Stomach (tissue), 9 donors: ENCODE measurements around the gene PIEZO2. TPM values are rescaled to one million over a fixed set of nuclear protein-coding genes. Genes with fewer than 3 reads are reported as not detected.

Source experiments
- DNase-seq, 2 donors: peaks; one replicate each; pipeline versions ENCODE4 v3.0.0 to v3.0.0-alpha.2; 2013 to 2019
- H3K27ac ChIP-seq, 5 donors: fragments of 200-600 bp in 4 of 5; sonication (generic) in 4 of 5; one replicate each; pipeline ENCODE4 v1.5.1; 2013 to 2019; ENCODE audit warnings: mild to moderate bottlenecking in 1 of 5, moderate library complexity in 1 of 5
- H3K27me3 ChIP-seq, 3 donors: fragments of 200-600 bp; sonication (generic); one replicate each; pipeline ENCODE4 v1.5.1; 2017 to 2019; ENCODE audit warnings: mixed run types in 1 of 3
- H3K36me3 ChIP-seq, 4 donors: fragments of 200-600 bp; sonication (generic); 1 replicate in 3 of 4; 2 replicates in 1 of 4; pipeline ENCODE4 v1.5.1; 2016 to 2019
- H3K4me1 ChIP-seq, 4 donors: fragments of 200-600 bp; sonication (generic); one replicate each; pipeline ENCODE4 v1.5.1; 2016 to 2019
- H3K4me3 ChIP-seq, 4 donors: fragments of 200-600 bp; sonication (generic) in 3 of 4; one replicate each; pipeline ENCODE4 v1.5.1; 2016 to 2019; ENCODE audit warnings: mild to moderate bottlenecking in 1 of 4
- H3K9me3 ChIP-seq, 4 donors: fragments of 200-600 bp; sonication (generic); one replicate each; pipeline ENCODE4 v1.5.1; 2016 to 2019
- CTCF ChIP-seq, 7 experiments: fragments of 450-650 bp in 4 of 7; fragments of 200-600 bp in 3 of 7; sonication (generic) in 3 of 7; IDR thresholded peaks; one replicate each; pipeline ENCODE4 v1.5.1; 2016 to 2019; ENCODE audit warnings: antibody characterized with exemption in 7 of 7, control low read depth in 2 of 7, mild to moderate bottlenecking in 1 of 7
- EP300 ChIP-seq: sonication (generic); formaldehyde crosslinking; IDR thresholded peaks from one replicate; pipeline ENCODE4 v1.6.1; 2017; ENCODE audit warnings: antibody characterized with exemption
- POLR2A ChIP-seq, 4 donors: fragments of 450-650 bp; IDR thresholded peaks; one replicate each; pipeline ENCODE4 v1.6.1; 2016; ENCODE audit warnings: antibody characterized with exemption in 4 of 4, control low read depth in 2 of 4, mild to moderate bottlenecking in 1 of 4, moderate library complexity in 1 of 4
- POLR2AphosphoS5 ChIP-seq, 3 donors: sonication (generic); formaldehyde crosslinking; IDR thresholded peaks; one replicate each; pipeline ENCODE4 v1.6.1; 2016; ENCODE audit warnings: antibody characterized with exemption in 3 of 3
- WGBS, 5 donors: extraction: QIAGEN DNeasy Blood & Tissue Kit in 3 of 5; methylation state at CpG; one replicate each; pipeline versions ENCODE4 v1.1.5 to v1.1.7; 2013 to 2018; 5-methylcytosine and 5-hydroxymethylcytosine counted together
- intact Hi-C: fragments of 100-400 bp; cut with DNase I; formaldehyde crosslinking; loops from one replicate; pipeline ENCODE4 v1.15.1; 2023; ENCODE audit warnings: low total_unique reads
- polyA plus RNA-seq, 3 donors: library from polyadenylated mRNA; stranded (reverse); fragments of 200-250 nt; gene quantifications; one replicate each; pipeline ENCODE4 v1.2.3, GENCODE V29; 2013
- total RNA-seq, 5 donors: library from RNA; depleted of rRNA; stranded (reverse); fragments of >200 nt; gene quantifications; one replicate each; pipeline versions ENCODE4 v1.1.0 to v1.2.3, GENCODE V29; 2014 to 2016
- donor health status: healthy with polysubstance abuse.
- donor health status: Bipolar disorder and iron deficiency.
- donor health status: healthy.

Gene PIEZO2
- total and polyA plus RNA-seq, 8 donors: 0.30 to 45.3 (median 2.5) TPM

- 68 to 76% (median 72%) methylated on average over 4 of the region's 4 CpGs for WGBS, 5 donors
- TF ChIP-seq CTCF (IDR thresholded peaks at IDR 0.05): no peak
- no peak for TF ChIP-seq POLR2A (IDR thresholded peaks at IDR 0.05)
- TF ChIP-seq POLR2AphosphoS5 (IDR thresholded peaks at IDR 0.05): no peak
- no peak for TF ChIP-seq EP300
- H3K9me3 ChIP-seq: peaks cover 0 to 5% (median 2%) of the 10 kb centered on the region in 4 donors
- DNase-seq: no peak
- intact Hi-C loops: no loop called here
- no peaks in the 10 kb centered on the region for H3K27me3 ChIP-seq
- no peak overlapping the region for H3K27ac ChIP-seq
- H3K36me3 ChIP-seq: no peaks in the 10 kb centered on the region
- H3K4me1 ChIP-seq: no peaks in the 10 kb centered on the region
- H3K4me3 ChIP-seq: no peak overlapping the region
Measured at GRCh38 chr18:11071300-11071699, 78.1 kb downstream of the PIEZO2 start.

- Histone ChIP-seq H3K4me1 (no peaks in the 10 kb centered on the region), H3K27me3 (no peaks in the 10 kb centered on the region), H3K27ac (no peak overlapping the region), H3K9me3 (peaks cover 0 to 5% (median 2%) of the 10 kb centered on the region in 4 donors), H3K4me3 (no peak overlapping the region), H3K36me3 (no peaks in the 10 kb centered on the region)
- intact Hi-C loops: no loop called here
- DNase-seq: no peak
- no peak for TF ChIP-seq CTCF (IDR thresholded peaks at IDR 0.05)
- TF ChIP-seq EP300: no peak
- TF ChIP-seq POLR2A (IDR thresholded peaks at IDR 0.05): no peak
- no peak for TF ChIP-seq POLR2AphosphoS5 (IDR thresholded peaks at IDR 0.05)
- WGBS, 5 donors: 72 to 85% (median 76%) methylated on average over 11 of the region's 11 CpGs
Measured at GRCh38 chr18:11070593-11070992, 78.8 kb downstream of the PIEZO2 start.

- no peaks in the 10 kb centered on the region for H3K4me1 ChIP-seq
- H3K27ac ChIP-seq: no peak overlapping the region
- TF ChIP-seq EP300: no peak
- TF ChIP-seq POLR2A (IDR thresholded peaks at IDR 0.05): no peak
- TF ChIP-seq CTCF (IDR thresholded peaks at IDR 0.05): no peak
- no peak for TF ChIP-seq POLR2AphosphoS5 (IDR thresholded peaks at IDR 0.05)
- H3K27me3 ChIP-seq: no peaks in the 10 kb centered on the region
- no peak for DNase-seq
- no peak overlapping the region for H3K4me3 ChIP-seq
- intact Hi-C loops: no loop called here
- H3K36me3 ChIP-seq: no peaks in the 10 kb centered on the region
- peaks cover 0 to 5% (median 2%) of the 10 kb centered on the region in 4 donors for H3K9me3 ChIP-seq
- WGBS, 5 donors: 57 to 73% (median 60%) methylated on average over 5 of the region's 5 CpGs
Measured at GRCh38 chr18:11066038-11066437, 83.3 kb downstream of the PIEZO2 start.

- Histone ChIP-seq H3K4me1 (no peaks in the 10 kb centered on the region), H3K27ac (no peak overlapping the region), H3K36me3 (no peaks in the 10 kb centered on the region), H3K4me3 (no peak overlapping the region), H3K9me3 (peaks cover 0 to 5% (median 2%) of the 10 kb centered on the region in 4 donors), H3K27me3 (no peaks in the 10 kb centered on the region)
- 50 to 72% (median 55%) methylated on average over 7 of the region's 7 CpGs for WGBS, 5 donors
- TF ChIP-seq EP300: no peak
- no peak for TF ChIP-seq POLR2A (IDR thresholded peaks at IDR 0.05)
- no peak for TF ChIP-seq POLR2AphosphoS5 (IDR thresholded peaks at IDR 0.05)
- TF ChIP-seq CTCF (IDR thresholded peaks at IDR 0.05): no peak
- intact Hi-C loops: no loop called here
- DNase-seq: no peak
Measured at GRCh38 chr18:11064727-11065460, 84.5 kb downstream of the PIEZO2 start.
